Measurements from ENCODE around the gene DCC.

DNA sequence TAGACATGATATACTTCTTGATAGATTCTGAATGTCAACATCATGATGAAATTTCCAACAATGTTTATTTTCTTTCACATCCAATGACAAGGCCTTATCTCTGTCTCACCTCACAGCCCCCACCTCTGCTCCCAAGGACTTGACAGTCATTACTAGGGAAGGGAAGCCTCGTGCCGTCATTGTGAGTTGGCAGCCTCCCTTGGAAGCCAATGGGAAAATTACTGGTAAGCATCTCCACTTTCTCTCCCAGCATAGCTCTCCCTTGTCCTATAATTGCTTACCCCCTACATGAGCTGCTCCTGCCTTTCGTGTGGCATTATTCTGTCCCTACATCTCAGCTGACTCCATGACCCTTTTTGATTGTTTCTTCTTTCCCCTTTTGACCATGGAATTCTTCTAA, 1062.7 kb downstream of the DCC start:
- TF ChIP-seq, protein P1, sequence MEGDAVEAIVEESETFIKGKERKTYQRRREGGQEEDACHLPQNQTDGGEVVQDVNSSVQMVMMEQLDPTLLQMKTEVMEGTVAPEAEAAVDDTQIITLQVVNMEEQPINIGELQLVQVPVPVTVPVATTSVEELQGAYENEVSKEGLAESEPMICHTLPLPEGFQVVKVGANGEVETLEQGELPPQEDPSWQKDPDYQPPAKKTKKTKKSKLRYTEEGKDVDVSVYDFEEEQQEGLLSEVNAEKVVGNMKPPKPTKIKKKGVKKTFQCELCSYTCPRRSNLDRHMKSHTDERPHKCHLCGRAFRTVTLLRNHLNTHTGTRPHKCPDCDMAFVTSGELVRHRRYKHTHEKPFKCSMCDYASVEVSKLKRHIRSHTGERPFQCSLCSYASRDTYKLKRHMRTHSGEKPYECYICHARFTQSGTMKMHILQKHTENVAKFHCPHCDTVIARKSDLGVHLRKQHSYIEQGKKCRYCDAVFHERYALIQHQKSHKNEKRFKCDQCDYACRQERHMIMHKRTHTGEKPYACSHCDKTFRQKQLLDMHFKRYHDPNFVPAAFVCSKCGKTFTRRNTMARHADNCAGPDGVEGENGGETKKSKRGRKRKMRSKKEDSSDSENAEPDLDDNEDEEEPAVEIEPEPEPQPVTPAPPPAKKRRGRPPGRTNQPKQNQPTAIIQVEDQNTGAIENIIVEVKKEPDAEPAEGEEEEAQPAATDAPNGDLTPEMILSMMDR (conservative IDR thresholded peaks at IDR 0.05; ENCODE audit: low read length) = no peak
- TF ChIP-seq EZH2phosphoT487 (IDR thresholded peaks at IDR 0.05; ENCODE audit: borderline replicate concordance) = no peak

Data from Loucy (cell line).